IPS-18c (cell line): ENCODE data around the gene PEX10.

Experiments used
- H3K4me3 ChIP-seq: 2 replicates; pipeline ENCODE4 v1.7.0; 2013; ENCODE audit warnings: low read depth, mild to moderate bottlenecking, low read length, moderate library complexity; ENCODE audit not compliant: insufficient read depth
- H3K9me3 ChIP-seq: one replicate; pipeline ENCODE4 v1.6.1; 2013; ENCODE audit warnings: mild to moderate bottlenecking, low read length, moderate library complexity; ENCODE audit not compliant: control insufficient read depth, insufficient read depth

The PEX10 gene

GRCh38 chr1:2400576-2400909 lies 11.8 kb downstream of the PEX10 start:
- Histone ChIP-seq H3K9me3 (no peaks in the 10 kb centered on the region), H3K4me3 (no peak overlapping the region)

GRCh38 chr1:2399890-2400575 lies 12.3 kb downstream of the PEX10 start:
- H3K9me3 ChIP-seq, result no peaks in the 10 kb centered on the region

GRCh38 chr1:2398871-2399270 lies 13.5 kb downstream of the PEX10 start:
- no peaks in the 10 kb centered on the region for H3K9me3 ChIP-seq
- H3K4me3 ChIP-seq, result no peak overlapping the region

More at GRCh38 chr1:2399890-2400575, 12.3 kb downstream of the PEX10 start:
- H3K4me3 ChIP-seq, result no peak overlapping the region

GRCh38 chr1:2397007-2397679 lies 15.2 kb downstream of the PEX10 start:
- Histone ChIP-seq H3K4me3 (no peak overlapping the region), H3K9me3 (no peaks in the 10 kb centered on the region)

GRCh38 chr1:2396476-2396875 lies 15.9 kb downstream of the PEX10 start:
- Histone ChIP-seq H3K9me3 (no peaks in the 10 kb centered on the region), H3K4me3 (no peak overlapping the region)

GRCh38 chr1:2396059-2396458 lies 16.3 kb downstream of the PEX10 start:
- H3K4me3 ChIP-seq, result no peak overlapping the region
- H3K9me3 ChIP-seq, result no peaks in the 10 kb centered on the region

GRCh38 chr1:2395245-2395644 lies 17.1 kb downstream of the PEX10 start:
- Histone ChIP-seq H3K9me3 (no peaks in the 10 kb centered on the region), H3K4me3 (no peak overlapping the region)

- H3K4me3 ChIP-seq, result no peak overlapping the region
Measured at GRCh38 chr1:2394761-2395160, 17.6 kb downstream of the PEX10 start.

GRCh38 chr1:2394220-2394619 lies 18.1 kb downstream of the PEX10 start:
- Histone ChIP-seq H3K9me3 (no peaks in the 10 kb centered on the region), H3K4me3 (no peak overlapping the region)

More at GRCh38 chr1:2394761-2395160, 17.6 kb downstream of the PEX10 start:
- H3K9me3 ChIP-seq, result no peaks in the 10 kb centered on the region

GRCh38 chr1:2393471-2393877 lies 18.9 kb downstream of the PEX10 start:
- no peaks in the 10 kb centered on the region for H3K9me3 ChIP-seq
- no peak overlapping the region for H3K4me3 ChIP-seq

GRCh38 chr1:2392686-2393085 lies 19.7 kb downstream of the PEX10 start:
- H3K4me3 ChIP-seq, result peak overlapping the region; percentile 94; the same call in 1 of the 2 replicates
- no peaks in the 10 kb centered on the region for H3K9me3 ChIP-seq

GRCh38 chr1:2391931-2392509 lies 20.3 kb downstream of the PEX10 start:
- Histone ChIP-seq H3K4me3 (peak overlapping the region; percentile 94), H3K9me3 (no peaks in the 10 kb centered on the region)

GRCh38 chr1:2391041-2391930 lies 21.1 kb downstream of the PEX10 start, which contains the start of the genes MORN1 and RER1:
MORN1 (minus strand) TSS chr1:2391554; CDS start chr1:2391533, 21 bp downstream.
RER1 (plus strand) TSS chr1:2391841; CDS start chr1:2395791, 3,950 bp downstream.
- no peaks in the 10 kb centered on the region for H3K9me3 ChIP-seq
- peak within 1 kb of the TSS; percentile 94 for H3K4me3 ChIP-seq

GRCh38 chr1:2389644-2390043 lies 22.7 kb downstream of the PEX10 start:
- no peak overlapping the region for H3K4me3 ChIP-seq

GRCh38 chr1:2388004-2388913 lies 24.1 kb downstream of the PEX10 start:
- Histone ChIP-seq H3K4me3 (no peak overlapping the region), H3K9me3 (no peaks in the 10 kb centered on the region)

More at GRCh38 chr1:2389644-2390043, 22.7 kb downstream of the PEX10 start:
- H3K9me3 ChIP-seq, result no peaks in the 10 kb centered on the region
